ENCODE data around the gene RASAL2.

RASAL2 gene

GRCh38 chr1:178458203-178458602 is 364.3 kb downstream of the RASAL2 start:
- DNase-seq (ENCODE audit: low spot score), result no peak

- no peak for DNase-seq (ENCODE audit: low spot score)
Measured at GRCh38 chr1:178461104-178461503, 367.2 kb downstream of the RASAL2 start.

- DNase-seq (ENCODE audit: low spot score), result no peak
Measured at GRCh38 chr1:178461701-178462100, 367.8 kb downstream of the RASAL2 start.

- no peak for DNase-seq (ENCODE audit: low spot score)
Measured at GRCh38 chr1:178464141-178464540, 370.2 kb downstream of the RASAL2 start.

DNA sequence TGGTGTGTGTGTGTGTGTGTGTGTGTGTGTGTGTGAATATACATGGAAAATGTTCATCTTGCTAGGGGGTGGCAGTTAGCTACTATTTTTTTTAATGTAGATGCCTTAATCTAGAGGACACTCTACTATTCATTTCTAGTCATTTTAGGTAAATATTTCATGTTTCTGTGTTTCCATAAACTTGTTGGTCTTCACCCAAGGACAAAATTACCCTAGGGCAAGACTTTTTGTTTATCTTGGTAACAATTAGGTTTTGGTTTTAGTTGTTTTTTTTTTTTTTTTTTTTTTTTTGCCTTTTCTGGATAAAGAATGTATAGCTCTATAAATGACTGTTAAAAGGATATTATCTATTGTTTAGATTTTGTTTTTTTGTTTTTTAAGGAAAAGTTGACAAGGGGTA is 370.7 kb downstream of the RASAL2 start:
- no peak for DNase-seq (ENCODE audit: low spot score)

DNA sequence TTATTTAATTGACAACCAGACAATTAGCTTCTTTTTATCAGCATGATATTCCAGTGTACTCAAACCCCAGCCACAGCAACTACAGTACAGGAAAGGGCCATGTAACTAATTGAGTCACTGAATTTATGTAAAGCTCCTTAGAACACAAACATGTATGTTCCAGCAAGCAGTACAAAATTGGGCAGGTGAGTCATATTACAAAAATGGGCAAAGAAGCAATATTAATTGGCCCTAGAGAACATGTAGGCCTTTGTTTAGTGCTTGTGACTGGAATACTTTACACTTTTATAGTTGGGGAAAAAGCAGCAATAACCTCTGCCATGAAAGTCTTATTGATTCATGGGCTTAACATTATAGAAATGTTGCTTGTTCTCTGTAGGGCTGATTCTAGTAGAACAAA is 371.1 kb downstream of the RASAL2 start:
- DNase-seq (ENCODE audit: low spot score), result no peak

- DNase-seq (ENCODE audit: low spot score), result no peak
Measured at GRCh38 chr1:178467837-178468236, 373.9 kb downstream of the RASAL2 start.

GRCh38 chr1:178470411-178470960 is 376.6 kb downstream of the RASAL2 start:
- no peak for DNase-seq (ENCODE audit: low spot score)

GRCh38 chr1:178472531-178472930 is 378.6 kb downstream of the RASAL2 start:
- no peak for DNase-seq (ENCODE audit: low spot score)

- DNase-seq (ENCODE audit: low spot score), result no peak
Measured at GRCh38 chr1:178477373-178477772, 383.5 kb downstream of the RASAL2 start.

GRCh38 chr1:178477841-178478240 is 383.9 kb downstream of the RASAL2 start:
- DNase-seq (ENCODE audit: low spot score), result no peak

GRCh38 chr1:178483251-178483957 is 389.5 kb downstream of the RASAL2 start:
- no peak for DNase-seq (ENCODE audit: low spot score)

- DNase-seq (ENCODE audit: low spot score), result no peak
Measured at GRCh38 chr1:178484698-178485225, 390.9 kb downstream of the RASAL2 start.

DNA sequence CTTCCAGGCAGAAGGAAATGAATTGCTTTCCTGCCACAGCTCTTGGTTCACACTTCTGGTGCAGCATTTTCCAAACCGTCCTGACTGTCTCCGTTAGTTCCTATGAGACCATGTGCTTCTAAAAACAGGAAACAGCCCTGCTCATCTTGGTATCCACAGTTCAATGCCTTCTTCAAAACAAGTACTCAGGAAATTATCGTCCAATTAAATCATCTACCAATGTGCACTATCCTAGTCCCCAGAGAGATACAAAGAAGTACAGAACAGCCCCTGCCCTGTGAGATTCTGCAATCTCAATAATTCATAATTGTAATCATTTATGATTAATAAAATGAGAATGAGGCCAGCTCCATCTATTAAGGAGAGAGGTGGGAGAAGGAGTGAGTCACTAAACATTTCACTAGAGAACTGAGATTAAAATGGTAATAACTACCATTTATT is 391.7 kb downstream of the RASAL2 start:
- DNase-seq (ENCODE audit: low spot score), result no peak

GRCh38 chr1:178486100-178487069 is 392.5 kb downstream of the RASAL2 start:
- DNase-seq (ENCODE audit: low spot score), result no peak

DNA sequence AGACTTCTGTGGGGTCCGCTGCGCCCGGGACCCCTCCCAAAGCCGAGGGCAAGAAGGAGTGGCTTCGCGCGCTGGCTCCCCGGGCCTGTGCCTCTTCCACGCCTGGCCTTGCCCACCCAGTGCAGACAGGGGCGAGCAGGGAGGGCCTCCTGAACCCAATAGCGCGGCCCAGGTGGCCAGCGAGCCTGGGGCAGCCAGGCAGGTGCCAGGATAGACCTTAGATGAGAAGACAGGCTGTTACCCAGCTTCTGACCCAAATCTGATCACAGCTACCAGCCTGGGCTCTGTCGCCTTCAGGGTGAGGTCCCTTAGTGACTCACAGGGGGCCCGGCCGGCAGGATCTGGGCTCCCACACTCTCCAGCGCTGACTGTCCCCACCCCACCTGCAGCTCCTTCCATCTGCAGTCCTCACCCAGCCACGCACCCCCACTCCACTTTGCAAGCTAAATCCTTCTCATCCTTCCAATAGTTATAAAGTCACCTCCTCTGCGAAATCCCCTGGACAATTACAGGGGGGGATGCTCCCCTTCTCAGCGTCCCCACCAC is 393.2 kb downstream of the RASAL2 start:
- DNase-seq (ENCODE audit: low spot score), result no peak

- DNase-seq (ENCODE audit: low spot score), result no peak
Measured at GRCh38 chr1:178488393-178488792, 394.5 kb downstream of the RASAL2 start.

GRCh38 chr1:178489399-178489798 is 395.5 kb downstream of the RASAL2 start:
- DNase-seq (ENCODE audit: low spot score), result no peak

GRCh38 chr1:178490136-178490535 is 396.2 kb downstream of the RASAL2 start:
- DNase-seq (ENCODE audit: low spot score), result no peak

GRCh38 chr1:178490967-178491366 is 397.1 kb downstream of the RASAL2 start:
- no peak for DNase-seq (ENCODE audit: low spot score)

- no peak for DNase-seq (ENCODE audit: low spot score)
Measured at GRCh38 chr1:178491721-178492120, 397.8 kb downstream of the RASAL2 start.

GRCh38 chr1:178492341-178492740 is 398.4 kb downstream of the RASAL2 start:
- DNase-seq (ENCODE audit: low spot score), result no peak
